Endothelial cell of umbilical vein (primary cell): ENCODE measurements around the gene PPP1R1C. TPM values are rescaled to one million over a fixed set of nuclear protein-coding genes. Genes with fewer than 3 reads are reported as not detected.

Experiments
- BruUV-seq: library from RNA; stranded (reverse); fragments of 400-500 nt; replicated peaks from 2 replicates; lab custom pipeline; 2021; lab: Mats Ljungman, UMichigan
- CTCF ChIA-PET: fragments of 300-600, 350-600 bp; sonication (Branson Sonifier 250); formaldehyde crosslinking; loops from one replicate; lab custom pipeline; 2021; ENCODE audit warnings: antibody characterized with exemption, inconsistent platforms; lab: Charles Lee
- POLR2A ChIA-PET: fragments of 300-600, 350-600 bp; sonication (Branson Sonifier 250); formaldehyde crosslinking; loops from one replicate; lab custom pipeline; 2021; ENCODE audit warnings: antibody characterized with exemption, inconsistent platforms; lab: Charles Lee
- DNase-seq: peaks from one replicate; pipeline ENCODE4 v3.0.0-alpha.2; 2011; ENCODE audit warnings: low read depth, low spot score
- FAIRE-seq: peaks from 2 replicates; lab custom pipeline; 2011; peaks lifted over from hg19 to GRCh38; lab: Jason Lieb, UNC
- H2AFZ ChIP-seq: 2 replicates; pipeline ENCODE4 v1.6.0; 2012; ENCODE audit warnings: low read depth, low read length, control low read depth, inconsistent platforms
- H3K27ac ChIP-seq: 2 replicates; pipeline ENCODE4 v1.5.1; 2011; ENCODE audit warnings: low read depth, mild to moderate bottlenecking, control low read depth, low read length, moderate library complexity; ENCODE audit not compliant: insufficient read depth
- H3K27me3 ChIP-seq, 2 experiments: 2 replicates each; pipeline versions ENCODE4 v1.6.0 to v1.6.1; 2011; ENCODE audit warnings: low read length in 2 of 2, mixed read lengths in 1 of 2; ENCODE audit not compliant: control insufficient read depth in 2 of 2, insufficient read depth in 2 of 2
- H3K36me3 ChIP-seq, 2 experiments: 2 replicates in 1 of 2; 3 replicates in 1 of 2; pipeline ENCODE4 v1.5.1; 2011; ENCODE audit warnings: low read length in 2 of 2, mild to moderate bottlenecking in 1 of 2, moderate library complexity in 1 of 2; ENCODE audit not compliant: control insufficient read depth in 2 of 2, insufficient read depth in 2 of 2; ENCODE audit errors: extremely low read depth in 1 of 2
- H3K4me1 ChIP-seq: 3 replicates; pipeline ENCODE4 v1.5.1; 2011; ENCODE audit warnings: mild to moderate bottlenecking, low read length; ENCODE audit not compliant: control insufficient read depth, insufficient read depth; ENCODE audit errors: extremely low read depth
- H3K4me2 ChIP-seq: 2 replicates; pipeline ENCODE4 v1.6.1; 2011; ENCODE audit warnings: low read length, control low read depth, mixed read lengths; ENCODE audit not compliant: insufficient read depth
- H3K4me3 ChIP-seq, 3 experiments: fragments of 200-600 bp in 1 of 3; sonication (generic), shearing (Covaris generic) in 1 of 3; replicated peaks in 1 of 3; 2 replicates each; pipeline ENCODE4 v1.5.1; 2011 to 2016; ENCODE audit warnings: control low read depth in 3 of 3, low read length in 3 of 3, mild to moderate bottlenecking in 2 of 3, inconsistent platforms in 1 of 3, low read depth in 1 of 3, moderate library complexity in 1 of 3; ENCODE audit not compliant: insufficient read depth in 1 of 3
- H3K79me2 ChIP-seq: 2 replicates; pipeline ENCODE4 v1.6.0; 2012; ENCODE audit warnings: low read length, inconsistent platforms; ENCODE audit not compliant: control insufficient read depth, insufficient read depth
- H3K9ac ChIP-seq: replicated peaks from 2 replicates; pipeline ENCODE3; 2011; ENCODE audit warnings: low read length, control low read depth; ENCODE audit not compliant: insufficient read depth; ENCODE audit errors: extremely low read depth
- H3K9me1 ChIP-seq: replicated peaks from 3 replicates; pipeline ENCODE4 v1.6.0; 2011; ENCODE audit warnings: mild to moderate bottlenecking, low read length; ENCODE audit not compliant: control insufficient read depth, insufficient read depth; ENCODE audit errors: extremely low read depth
- H3K9me3 ChIP-seq: replicated peaks from 2 replicates; pipeline ENCODE4 v1.5.1; 2012; ENCODE audit warnings: low read length, inconsistent platforms; ENCODE audit not compliant: control insufficient read depth, insufficient read depth
- H4K20me1 ChIP-seq: replicated peaks from 2 replicates; pipeline ENCODE3; 2011; ENCODE audit warnings: mild to moderate bottlenecking, low read length; ENCODE audit not compliant: control insufficient read depth, insufficient read depth; ENCODE audit errors: extremely low read depth
- CTCF ChIP-seq, 2 donors: IDR thresholded peaks; 1 replicate in 1 of 2; 2 replicates in 1 of 2; pipeline ENCODE4 v1.5.1; 2011; ENCODE audit warnings: low read length in 2 of 2, mild to moderate bottlenecking in 2 of 2, moderate library complexity in 2 of 2, control low read depth in 1 of 2, inconsistent platforms in 1 of 2, low read depth in 1 of 2; ENCODE audit not compliant: insufficient read depth in 1 of 2; ENCODE audit errors: extremely low read depth in 1 of 2
- EZH2 ChIP-seq: IDR thresholded peaks from 2 replicates; pipeline ENCODE4 v1.6.1; 2012; ENCODE audit warnings: borderline replicate concordance, low read depth, mild to moderate bottlenecking, moderate library complexity, low read length, inconsistent platforms; ENCODE audit not compliant: severe bottlenecking
- FOS ChIP-seq: IDR thresholded peaks from 2 replicates; pipeline ENCODE4 v1.6.1; 2011; ENCODE audit warnings: mild to moderate bottlenecking, low read length, moderate library complexity, borderline replicate concordance; ENCODE audit not compliant: insufficient read depth
- GATA2 ChIP-seq: IDR thresholded peaks from 2 replicates; pipeline ENCODE4 v1.7.0; 2011; ENCODE audit warnings: low read depth, mild to moderate bottlenecking, moderate library complexity, mixed read lengths, low read length; ENCODE audit not compliant: insufficient read length, insufficient read depth
- JUN ChIP-seq: IDR thresholded peaks from 2 replicates; pipeline ENCODE4 v1.6.1; 2011; ENCODE audit warnings: borderline replicate concordance, low read depth; ENCODE audit not compliant: insufficient read length, insufficient read depth
- MAX ChIP-seq: IDR thresholded peaks from 2 replicates; pipeline ENCODE4 v1.6.1; 2011; ENCODE audit not compliant: insufficient read depth, insufficient read length
- MYC ChIP-seq: IDR thresholded peaks from one replicate; pipeline ENCODE4 v1.6.1; 2011; ENCODE audit warnings: mild to moderate bottlenecking, low read depth, low read length
- POLR2A ChIP-seq: IDR thresholded peaks from 2 replicates; pipeline ENCODE4 v1.6.1; 2012; ENCODE audit warnings: low read depth, mild to moderate bottlenecking, control low read depth, low read length
- POLR2AphosphoS5 ChIP-seq: IDR thresholded peaks from 2 replicates; pipeline ENCODE4 v1.6.1; 2012; ENCODE audit warnings: low read depth, mild to moderate bottlenecking, control low read depth, low read length, moderate library complexity; ENCODE audit not compliant: insufficient read depth
- dilution Hi-C: fragments of 300-500 bp; cut with MboI; formaldehyde crosslinking; loops from one replicate; pipeline ENCODE4 v1.15.0; 2019; ENCODE audit warnings: low sequenced_read_pairs; ENCODE audit not compliant: extremely low pct_ligation_motif_present
- intact Hi-C: fragments of 100-400 bp; cut with micrococcal nuclease; formaldehyde crosslinking; loops from one replicate; pipeline ENCODE4 v1.10.0; 2022
- polyA plus RNA-seq, 4 experiments: library from polyadenylated mRNA; depleted of rRNA in 3 of 4; stranded (reverse) in 3 of 4; unstranded in 1 of 4; fragments of >200 nt; gene quantifications; 2 replicates each; pipeline versions ENCODE4 v1.2.1 to v1.2.3, GENCODE V29; 2011 to 2012; ENCODE audit warnings: missing spikeins in 1 of 4
- total RNA-seq: library from RNA; stranded (reverse); gene quantifications from 2 replicates; pipeline ENCODE4 v1.2.3, GENCODE V29; 2021

Gene PPP1R1C
- total and polyA plus RNA-seq, 2 donors (not counting 3 experiments of a cell fraction or from before 2014, with no cell fraction given), result 0.26 TPM; not detected in 1

GRCh38 chr2:181973171-181973783, 12.4 kb upstream of the PPP1R1C start:
- Histone ChIP-seq H2AFZ (no peak overlapping the region), H3K9me1 (no peaks in the 10 kb centered on the region), H3K36me3 (no peaks in the 10 kb centered on the region), H3K4me2 (no peak overlapping the region), H3K4me1 (no peaks in the 10 kb centered on the region), H3K9ac (no peak overlapping the region), H3K27me3 (no peaks in the 10 kb centered on the region), H3K79me2 (no peaks in the 10 kb centered on the region), H4K20me1 (no peaks in the 10 kb centered on the region), H3K27ac (no peak overlapping the region), H3K4me3 (no peak overlapping the region), H3K9me3 (no peaks in the 10 kb centered on the region)
- dilution Hi-C loops, result no loop called here
- POLR2A ChIA-PET, result no interaction called here
- TF ChIP-seq EZH2 (no peak), MYC (no peak), POLR2AphosphoS5 (no peak), CTCF (IDR thresholded peaks at IDR 0.05; ENCODE audit: extremely low read depth in 1 of 2, insufficient read depth in 1 of 2, low read depth in 1 of 2, low read length in 2 of 2) (no peak), POLR2A (no peak), FOS (no peak), JUN (no peak), MAX (no peak), GATA2 (no peak)
- no TSS peak for BruUV-seq
- intact Hi-C loops, result loop anchor here (5.0 kb wide), 1 partner anchor 104 kb away; no protein-coding TSS in a partner anchor
- CTCF ChIA-PET, result interaction anchor here (0.9 kb wide), 1 partner anchor 11 kb away, joined by 3 read pairs; no protein-coding TSS in a partner anchor
- DNase-seq (no peak), FAIRE-seq (no peak)
